GM19395 (cell line): Measurements from ENCODE around the gene BAIAP2L2.

Experiments used
- ATAC-seq: cut with Tn5 transposase; IDR thresholded peaks from one replicate; pipeline ENCODE4 v1.9.1; 2021; ENCODE audit warnings: mild to moderate bottlenecking, moderate library complexity; ENCODE audit not compliant: unreplicated experiment

Gene BAIAP2L2

DNA sequence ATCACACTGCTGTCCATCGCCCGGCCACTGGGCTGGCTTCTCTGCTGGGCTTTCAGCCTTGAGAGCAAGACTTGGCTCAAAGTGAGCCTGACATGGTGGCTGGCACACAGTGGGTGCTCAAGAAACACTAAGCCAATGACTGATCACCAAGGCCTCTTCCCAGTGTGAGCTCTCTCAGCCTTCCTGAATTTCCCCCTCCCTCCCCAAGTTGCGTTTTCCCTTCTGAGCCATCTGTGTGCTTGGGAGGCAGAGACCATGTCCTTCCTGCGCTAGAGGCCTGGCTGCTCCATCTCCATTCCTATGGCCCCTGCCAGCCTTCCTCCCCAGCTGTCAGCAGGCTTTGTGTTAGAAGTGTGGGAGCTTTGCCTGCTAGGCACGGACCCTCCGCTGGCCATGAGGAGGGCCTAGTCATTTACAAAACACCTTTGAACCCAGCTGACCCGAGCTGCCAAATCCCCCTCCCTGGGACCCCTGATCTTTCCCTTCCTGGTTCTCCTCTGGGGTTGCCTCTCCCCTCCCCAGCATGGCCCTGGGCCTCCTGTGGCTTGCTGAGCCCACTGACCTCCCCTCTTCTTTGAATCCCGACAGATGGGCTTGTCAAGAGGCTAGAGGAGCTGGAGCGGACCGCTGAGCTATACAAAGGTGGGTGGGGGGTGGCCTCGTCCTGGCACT, 40.1 kb downstream of the BAIAP2L2 start:
- no peak for ATAC-seq

DNA sequence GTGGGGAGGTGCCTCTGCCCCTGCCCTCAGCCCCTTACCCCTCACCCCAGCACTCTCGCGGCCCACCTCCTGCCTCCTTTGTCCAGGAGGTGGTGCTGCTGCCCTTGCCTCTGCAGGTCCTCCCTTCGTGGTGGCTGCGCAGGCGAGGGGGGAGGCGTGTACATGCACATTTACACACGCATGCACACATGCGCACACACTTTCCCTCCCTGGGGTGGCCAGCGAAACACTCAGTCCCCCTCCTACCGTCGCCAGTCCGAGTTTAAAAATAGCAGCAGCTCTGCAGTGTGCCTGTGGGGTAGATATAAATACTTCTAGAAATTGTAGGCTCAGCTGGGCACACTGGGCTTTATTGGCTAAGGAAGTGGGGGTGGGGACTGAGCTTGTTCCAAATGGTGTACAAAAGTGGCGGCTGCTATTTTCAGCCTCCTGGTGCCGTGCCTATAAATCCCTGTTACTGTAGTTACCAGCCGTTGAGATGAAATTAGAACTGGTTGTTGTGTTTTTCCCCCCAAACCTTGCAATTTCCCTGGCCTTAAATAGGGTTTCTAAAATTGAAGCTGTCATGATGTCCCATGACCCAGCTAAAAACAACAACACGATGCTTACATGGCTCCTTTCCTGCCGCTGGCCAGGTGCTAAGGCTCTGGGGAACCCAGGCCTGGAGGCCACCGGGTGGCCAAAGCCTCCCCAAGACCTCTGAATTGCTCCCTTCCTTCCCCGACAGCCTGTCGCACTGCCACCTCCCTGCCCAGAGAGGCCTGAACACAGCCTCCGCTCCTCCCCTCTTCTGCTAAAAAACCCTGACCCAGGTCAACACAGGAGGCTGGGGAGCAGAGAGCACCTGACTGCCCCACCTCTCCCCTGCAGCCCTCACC, 40.9 kb downstream of the BAIAP2L2 start:
- no peak for ATAC-seq

DNA sequence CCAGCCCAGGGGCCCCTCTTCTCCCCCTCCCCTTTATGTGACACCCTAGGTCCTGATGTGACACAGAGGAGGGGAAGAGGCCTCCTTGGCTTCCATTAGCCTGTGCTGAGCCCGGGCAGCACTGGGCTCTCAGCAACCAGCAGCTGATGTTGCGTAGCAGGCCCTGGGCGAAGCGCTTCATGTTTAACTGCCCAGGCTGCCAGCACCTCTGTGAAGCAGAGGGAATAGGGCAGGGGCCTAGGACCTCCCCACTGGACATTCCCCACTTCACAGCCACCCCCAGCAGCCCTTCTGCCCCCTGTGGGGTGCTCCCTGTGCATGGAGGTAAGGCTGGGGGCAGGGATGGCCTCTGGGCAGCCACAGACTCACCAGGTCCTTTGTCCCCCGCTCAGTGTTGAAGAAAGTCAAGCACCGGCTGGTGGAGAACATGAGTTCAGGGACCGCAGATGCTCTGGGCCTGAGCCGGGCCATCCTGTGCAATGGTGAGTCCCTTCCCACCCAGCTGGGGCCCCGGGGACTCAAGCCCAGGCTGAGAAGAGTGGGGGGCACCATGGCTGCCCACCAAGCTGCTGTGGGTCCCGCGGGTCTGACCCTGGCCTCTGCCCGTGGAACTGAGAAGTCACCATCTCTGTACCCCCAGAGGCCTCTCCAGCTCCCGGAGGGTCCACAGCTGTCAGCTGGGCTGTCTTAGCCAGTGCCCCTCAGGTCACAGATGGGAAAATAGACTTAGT, 41.7 kb downstream of the BAIAP2L2 start:
- ATAC-seq: no peak

DNA sequence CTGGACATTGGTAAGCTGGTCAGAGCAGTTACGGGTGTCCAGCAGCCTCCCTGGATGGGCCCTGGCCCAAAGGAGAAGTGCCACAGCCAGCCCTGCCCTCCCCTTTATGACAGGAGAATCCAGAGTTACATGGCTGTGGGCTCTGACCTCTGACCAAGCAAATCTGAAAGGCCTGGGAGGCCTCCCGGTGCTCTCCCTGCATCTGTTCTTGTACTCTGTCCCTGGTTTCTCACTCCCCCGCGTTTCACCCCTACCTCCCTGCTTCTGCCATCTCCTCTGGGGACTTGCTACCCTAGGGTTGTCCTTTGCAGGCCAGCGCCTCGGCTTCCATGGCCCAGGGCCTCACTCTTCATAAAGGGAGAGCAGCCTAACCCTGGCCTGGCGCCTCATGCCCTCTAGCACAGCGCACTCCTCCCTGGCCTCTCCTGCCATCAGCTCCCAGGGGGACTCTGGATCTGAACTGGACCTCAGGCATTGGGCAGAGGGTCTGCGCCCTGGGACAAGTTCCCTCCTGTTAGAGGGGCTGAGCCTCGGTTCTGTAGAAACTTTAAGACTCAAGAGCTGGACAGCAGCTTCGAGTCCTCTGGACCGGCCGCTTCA, 42.6 kb downstream of the BAIAP2L2 start:
- ATAC-seq: no peak

DNA sequence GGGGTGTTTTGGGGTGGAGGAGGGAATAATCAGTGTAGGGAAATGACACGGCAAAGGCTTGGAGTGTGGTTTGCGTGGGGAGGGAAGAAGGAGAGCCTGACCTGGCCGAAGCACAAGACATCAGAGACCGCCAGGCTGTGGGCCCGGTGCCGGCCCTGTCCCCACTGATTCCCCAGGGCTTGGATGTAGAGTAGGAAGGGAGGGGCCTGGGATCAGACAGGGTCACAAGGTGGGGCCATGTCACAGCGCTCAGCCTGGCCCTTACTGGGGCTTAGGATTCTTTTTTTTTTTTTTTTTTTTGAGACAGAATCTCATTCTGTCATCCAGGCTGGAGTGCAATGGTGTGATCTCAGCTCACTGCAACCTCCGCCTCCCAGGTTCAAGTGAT, 43.5 kb downstream of the BAIAP2L2 start:
- ATAC-seq: no peak

DNA sequence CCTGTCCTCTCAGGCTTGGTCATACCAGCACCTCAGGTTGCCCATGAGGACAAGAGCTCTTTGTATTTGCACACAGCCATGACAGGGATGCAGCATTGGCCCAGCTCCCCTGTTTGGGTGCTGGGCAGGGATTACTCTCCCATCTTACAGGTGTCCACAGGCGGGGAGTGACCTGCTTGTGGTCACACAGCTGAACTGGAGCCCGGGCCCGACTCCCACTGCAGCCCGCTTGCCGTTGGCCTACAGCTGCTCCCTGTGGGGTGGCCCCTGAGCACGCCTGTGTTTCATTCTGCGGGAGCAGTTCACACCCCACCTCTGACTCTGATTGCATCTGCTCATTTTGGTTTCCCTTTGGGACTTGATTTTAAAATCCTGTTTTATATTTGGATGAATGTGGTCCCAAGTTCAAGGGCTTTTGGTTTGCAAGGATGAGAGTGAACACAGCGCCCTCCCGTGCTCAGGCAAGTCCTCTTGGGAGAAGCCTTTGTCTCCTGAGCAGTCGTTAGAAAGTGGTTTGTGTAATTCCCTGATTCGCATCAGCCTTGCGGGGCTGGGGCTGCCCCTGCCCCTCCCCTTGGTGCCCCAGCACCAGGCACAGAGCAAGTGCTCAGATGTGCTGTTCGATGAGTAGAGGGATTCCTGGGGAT, 44.0 kb downstream of the BAIAP2L2 start:
- no peak for ATAC-seq

DNA sequence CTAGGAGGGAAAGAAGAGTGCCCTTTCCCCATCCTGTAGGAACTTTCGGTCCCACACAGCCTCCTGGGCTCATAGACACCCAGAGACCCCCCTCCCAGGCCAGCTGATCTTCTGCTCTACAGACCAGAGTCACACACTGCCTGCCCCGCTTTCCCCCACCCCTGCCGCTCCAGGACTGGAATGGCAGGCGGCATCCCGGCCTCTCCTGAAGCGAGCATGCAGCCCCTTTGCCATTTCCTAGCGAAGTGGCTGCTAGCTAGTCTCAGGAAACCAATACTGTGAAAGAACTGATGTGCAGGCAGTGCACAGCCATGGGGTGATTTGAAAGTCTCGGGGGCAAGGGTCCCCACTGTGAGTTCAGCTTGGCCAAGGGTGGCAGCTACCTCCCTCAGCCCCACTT, 44.9 kb downstream of the BAIAP2L2 start:
- ATAC-seq: no peak

DNA sequence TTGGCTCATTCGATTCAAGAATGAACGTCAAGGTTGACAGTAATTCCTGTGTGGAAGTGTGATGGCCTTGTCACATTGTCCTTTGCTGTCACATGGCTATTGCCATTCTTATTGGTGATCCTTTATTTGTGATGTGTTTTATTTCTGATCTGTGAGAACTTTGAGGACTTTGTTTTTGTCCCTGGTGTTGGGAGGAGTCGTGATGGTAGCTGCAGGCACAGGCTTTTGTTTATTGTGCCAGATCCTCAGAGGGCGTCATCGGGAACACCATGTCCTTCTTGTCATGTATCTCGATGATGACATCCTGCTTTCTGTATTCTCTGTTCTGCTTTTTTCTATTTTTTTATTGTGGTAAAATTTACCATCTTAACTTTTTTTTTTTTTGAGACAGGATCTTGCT, 47.7 kb downstream of the BAIAP2L2 start:
- ATAC-seq: no peak

DNA sequence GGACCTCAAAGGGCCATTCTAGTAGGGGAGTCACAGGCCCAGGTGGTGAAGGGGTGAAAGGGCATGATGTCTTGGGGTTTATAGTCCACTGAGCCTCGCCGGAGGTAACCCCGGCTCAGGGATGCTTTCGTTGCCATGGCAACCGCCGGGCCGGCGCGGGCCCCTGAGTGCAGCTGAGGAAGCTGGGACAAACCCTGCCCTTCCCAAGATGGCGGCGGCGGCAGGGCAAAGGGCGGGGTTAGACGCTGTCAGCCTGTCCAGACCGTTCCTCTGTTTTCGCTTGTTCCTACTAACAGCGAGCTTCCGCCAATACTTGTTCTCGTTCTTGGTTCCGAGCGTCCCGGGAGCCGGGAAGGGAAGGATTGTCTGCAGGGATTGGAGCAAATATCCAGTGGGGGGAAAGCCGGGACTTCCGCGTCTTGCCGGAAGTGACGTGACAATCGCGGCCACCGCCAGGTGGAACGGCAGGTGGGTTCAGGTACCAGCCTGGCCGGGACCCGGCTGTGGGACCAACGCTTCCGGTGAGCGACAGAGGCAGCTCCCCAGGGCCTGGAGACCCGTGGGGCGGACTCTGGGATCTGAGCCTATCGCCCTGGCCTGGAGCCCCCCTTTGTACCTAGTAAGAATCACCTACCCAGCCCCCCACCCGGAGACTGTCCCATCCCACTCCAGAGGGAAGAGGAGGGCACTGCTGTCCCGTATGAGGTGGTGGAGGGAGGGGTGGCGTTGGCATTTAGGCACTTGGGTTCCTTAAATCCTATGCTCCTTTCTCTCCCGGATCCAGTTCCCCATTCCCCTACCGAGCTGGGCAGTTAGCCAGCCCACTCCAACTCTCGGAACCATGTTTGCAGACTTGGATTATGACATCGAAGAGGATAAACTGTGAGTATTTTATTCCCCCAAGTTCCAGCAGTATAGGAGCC, 53.3 kb downstream of the BAIAP2L2 start, which contains the start of gene PICK1:
Gene PICK1, plus strand, starts transcription at position 436 of the 923 bp plus-strand sequence. Its CDS starts 406 bp downstream, at position 842.
- ATAC-seq: no peak

DNA sequence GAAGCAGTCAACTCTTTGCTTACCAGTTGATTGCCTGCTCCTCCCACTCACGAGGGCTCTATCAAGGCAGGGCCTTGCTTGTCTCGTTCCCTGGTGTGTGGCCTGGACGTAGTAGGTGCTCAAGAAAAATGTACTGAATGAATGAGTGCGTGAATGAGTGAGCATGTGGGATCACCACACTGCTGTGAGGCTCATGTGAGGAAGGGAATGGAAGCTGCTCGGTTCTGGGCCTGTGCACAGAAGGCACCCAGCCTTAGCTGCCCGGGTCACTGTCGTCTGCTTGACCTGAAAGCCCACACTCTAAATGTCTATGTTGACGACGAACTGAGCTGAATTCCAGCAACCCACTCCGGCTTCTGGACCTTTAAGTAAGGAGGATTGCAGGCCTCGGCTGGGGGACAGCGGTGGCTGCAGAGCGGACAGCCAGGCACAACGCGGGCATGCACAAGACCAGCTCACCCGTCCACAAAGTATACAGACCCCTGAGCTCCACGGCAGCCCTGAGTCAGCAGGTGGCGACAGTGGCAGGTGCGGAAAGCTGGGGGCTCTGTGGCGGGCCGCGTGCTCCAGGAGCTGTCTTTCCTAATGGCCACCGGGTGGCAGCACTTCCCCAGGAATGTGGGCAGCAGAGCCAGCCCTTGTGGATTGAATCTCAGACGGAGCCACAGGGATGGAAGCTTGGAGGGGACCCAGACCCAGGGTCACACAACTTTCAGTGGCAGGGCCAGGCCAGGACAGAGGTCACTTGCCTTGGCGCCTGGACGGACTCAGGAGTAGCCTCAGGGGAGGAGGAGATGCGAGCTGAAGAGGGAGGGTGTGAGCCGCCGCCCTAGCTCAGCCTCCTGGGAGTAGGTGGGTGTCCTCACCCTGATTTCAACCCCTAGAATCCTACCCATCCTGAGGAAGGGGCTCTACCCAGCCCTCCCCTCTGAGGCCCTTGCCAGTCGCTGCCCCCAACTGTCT, 58.3 kb downstream of the BAIAP2L2 start:
- no peak for ATAC-seq

DNA sequence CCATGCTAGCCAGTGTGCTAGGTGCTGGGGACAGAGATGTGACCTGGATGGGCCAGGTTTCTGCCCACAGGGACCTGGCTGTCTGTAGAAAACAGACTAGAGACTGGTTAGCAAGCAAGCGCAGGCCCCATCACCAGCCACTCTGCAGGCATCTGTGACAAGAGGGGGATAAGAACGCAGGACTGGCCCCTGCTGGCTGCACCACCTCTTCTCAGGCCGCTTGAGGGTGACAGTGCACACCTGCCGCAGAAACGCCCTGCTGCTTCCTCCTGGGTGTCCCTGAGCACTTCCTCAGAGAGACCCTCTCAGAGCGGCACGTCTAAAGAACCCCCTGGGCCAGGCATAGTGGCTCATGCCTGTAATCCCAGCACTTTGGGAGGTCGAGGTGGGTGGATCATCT, 59.2 kb downstream of the BAIAP2L2 start:
- no peak for ATAC-seq

DNA sequence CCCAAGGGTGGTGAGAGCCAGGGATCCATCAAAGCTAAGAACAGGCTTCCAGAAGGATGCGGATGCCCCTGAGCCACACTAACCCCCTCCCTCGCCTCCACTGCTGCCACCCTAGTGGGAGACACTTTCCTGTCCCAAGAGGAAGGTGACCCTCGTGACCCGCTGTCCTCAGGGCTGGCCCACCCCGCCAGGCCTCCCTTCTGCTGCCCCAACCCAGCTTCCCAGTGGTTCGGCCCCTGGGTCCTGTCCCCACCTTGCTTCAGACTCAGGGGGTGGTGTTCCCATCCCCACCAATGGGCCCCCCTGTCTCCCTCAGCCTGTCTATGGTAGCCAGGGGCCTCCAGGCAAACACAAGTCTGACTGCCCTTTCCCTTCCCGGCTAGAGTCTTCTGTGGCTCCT, 59.8 kb downstream of the BAIAP2L2 start:
- ATAC-seq: no peak

DNA sequence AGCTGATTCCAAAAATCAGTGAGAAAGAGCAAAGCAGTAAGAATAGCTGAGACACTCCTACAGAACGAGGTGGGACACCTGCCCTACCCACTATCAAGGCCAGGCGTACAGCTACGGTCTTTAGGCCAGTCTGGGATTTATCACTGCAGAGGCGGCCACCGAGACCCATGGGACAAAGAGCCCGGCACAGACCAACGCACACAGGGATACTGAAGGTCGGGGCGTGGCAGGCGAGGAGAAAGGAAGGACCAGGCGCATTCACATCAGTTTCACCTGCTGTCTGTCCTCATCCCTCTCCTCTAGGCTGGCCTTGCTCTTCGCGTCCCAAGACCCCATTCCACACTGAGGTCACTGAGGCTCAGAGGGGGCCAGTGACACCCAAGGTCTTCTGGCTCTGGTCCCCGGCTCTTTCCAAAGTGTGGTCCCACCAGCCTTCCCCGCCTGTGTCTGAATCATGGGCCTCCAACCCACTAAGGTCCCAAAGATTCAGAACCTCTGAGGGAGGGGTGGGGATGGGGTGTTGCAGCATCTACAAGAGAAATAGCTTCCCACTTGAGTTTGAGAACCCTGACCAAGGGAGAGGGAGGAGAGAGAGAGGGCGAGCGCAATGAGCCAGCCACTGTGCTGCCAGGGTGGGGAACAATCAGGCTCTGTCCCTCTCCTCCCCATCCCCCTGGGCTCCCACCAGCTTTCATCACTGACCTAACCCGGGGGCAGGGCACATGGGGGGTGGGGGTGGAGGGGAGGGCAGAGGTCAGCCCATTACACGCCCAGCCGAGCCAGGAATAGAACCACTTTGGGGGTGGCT, 60.5 kb downstream of the BAIAP2L2 start:
- ATAC-seq: no peak

DNA sequence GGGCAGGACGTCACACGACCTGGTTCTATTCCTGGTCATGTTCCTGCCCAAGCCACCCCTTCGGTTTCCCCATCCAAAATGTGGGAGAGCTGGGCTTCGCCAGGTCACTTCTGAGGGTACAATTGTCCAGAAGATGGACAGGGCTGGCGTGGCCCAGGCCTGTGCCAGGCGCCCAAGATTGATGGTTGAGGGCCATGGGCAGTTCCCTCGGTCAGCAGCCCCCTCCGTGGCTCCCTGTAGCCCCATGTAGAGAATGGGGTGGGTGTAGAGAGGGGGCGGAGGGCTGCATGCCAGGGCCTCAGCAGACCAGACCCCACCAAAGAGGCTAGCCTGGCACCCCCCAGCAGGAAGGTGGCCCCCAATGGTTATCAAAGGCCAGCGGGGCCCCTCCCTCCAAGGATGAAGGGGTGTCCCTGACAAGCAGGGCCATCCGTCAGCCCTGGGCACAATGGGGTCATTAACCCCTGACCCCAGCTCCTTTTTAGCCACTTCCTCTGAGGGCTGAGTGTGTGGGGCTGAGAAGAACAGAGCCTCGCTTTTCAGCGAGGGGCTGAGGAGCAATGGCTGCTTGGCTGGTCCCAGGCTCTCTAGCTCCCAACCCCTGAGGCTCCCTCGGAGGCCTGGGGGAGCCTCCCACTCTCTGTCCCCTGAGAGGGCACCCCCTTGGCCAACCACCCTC, 64.3 kb downstream of the BAIAP2L2 start:
- ATAC-seq: no peak

DNA sequence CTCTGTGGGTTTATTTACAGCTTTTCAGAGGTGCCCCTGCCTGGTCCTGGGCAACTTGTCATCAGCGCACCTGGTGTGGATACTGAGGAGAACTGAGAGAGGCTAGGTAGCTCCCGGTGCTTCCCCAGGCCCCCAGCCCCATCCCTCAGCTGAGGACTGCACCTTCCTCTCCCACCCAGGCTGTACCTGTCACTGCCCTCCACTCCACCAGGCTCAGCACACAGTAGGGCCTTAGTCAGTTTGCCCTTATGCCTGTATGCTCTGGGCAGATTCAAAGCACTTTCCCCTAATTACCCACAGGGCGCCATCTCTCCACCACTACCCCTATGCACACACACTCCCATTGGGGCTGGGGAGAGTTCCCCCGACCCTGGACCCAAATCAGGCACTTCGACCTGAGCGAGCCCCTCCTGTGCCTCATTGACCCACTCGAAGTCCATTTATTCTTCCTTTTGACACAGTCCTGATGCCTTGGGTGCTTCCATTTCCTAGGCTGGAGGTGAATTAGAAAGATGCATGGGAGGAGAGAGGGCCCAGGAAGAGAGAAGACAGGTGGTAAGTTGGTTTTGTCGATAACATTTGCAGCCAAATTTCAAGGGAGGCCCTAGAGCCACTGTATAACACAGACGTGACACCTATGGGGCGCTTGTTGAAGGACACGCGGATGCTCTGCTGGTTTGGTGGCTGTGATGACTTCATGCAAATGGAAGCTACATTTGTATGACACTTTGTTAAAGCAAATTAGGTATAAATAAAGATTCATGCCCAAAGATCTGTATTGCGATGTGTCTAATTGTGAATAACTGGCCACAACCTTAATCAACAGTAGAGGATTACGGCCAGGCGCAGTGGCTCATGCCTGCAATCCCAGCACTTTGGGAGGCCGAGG, 67.1 kb downstream of the BAIAP2L2 start:
- no peak for ATAC-seq

DNA sequence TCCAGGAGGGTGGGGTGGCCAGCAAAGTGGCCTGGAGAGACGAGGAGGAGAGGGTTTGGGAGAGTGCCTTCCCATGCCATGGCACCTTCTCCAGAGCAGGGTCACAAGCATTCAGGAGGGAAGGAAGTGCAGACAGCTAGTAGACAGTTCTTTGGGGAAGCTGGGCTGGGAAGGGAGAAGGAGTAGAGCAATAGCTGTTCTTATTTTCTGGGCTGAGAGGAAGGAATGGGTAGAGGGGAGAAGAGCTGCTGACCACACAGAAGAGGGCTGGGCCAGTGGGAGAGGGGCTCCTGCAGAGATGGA, 68.0 kb downstream of the BAIAP2L2 start:
- ATAC-seq: no peak
